ENCODE results near the gene RBM42.
"Not testable (repeated sequence)": the region's sequence is repeated elsewhere in the genome, so short reads cannot be mapped to it uniquely, and the experiment has no call there.

The RBM42 gene

DNA sequence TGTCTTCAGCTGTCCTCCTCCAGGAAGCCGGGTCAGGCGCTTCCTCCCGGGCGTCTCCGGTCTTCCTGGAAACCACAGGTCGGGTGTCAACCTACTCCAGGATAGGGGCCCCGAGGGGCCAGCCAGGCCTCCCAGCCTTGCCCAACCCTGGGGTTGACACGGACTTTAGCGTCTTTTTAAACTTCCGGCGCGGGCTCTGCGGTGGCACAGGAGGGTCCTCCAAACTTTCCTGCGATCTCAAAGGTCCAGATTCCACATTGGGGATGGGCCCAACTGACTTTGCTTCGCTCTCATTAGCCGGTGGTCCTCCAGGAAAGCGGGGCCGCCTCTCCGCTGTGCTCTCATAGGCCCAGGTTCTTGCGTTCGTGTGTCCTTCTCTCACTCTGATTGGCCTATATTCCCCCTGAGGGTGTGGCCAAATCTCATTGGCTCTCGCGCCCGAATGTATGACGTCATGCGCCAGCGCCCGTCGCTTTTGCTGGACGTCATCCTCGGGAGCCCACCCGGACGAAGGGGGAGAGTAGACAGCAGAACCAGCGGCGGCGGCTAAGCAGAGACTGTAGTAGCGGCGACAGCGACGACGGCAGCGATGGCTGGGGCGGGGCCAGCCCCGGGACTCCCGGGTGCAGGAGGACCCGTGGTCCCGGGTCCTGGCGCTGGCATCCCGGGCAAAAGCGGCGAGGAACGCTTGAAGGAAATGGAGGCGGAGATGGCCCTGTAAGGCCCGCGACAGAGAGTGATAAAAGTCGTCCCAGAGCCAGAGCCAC is at the start of gene RBM42:
Gene RBM42 (plus strand): TSS at position 472 of the 767 bp plus-strand sequence. CDS start 118 bp downstream, at position 590.
- peak; percentile 95 for DNase-seq (ENCODE audit: low read depth)

- DNase-seq (ENCODE audit: low read depth), result no peak
These were observed 46.1 kb upstream of the RBM42 start for GRCh38 chr19:35582760-35583159.

DNA sequence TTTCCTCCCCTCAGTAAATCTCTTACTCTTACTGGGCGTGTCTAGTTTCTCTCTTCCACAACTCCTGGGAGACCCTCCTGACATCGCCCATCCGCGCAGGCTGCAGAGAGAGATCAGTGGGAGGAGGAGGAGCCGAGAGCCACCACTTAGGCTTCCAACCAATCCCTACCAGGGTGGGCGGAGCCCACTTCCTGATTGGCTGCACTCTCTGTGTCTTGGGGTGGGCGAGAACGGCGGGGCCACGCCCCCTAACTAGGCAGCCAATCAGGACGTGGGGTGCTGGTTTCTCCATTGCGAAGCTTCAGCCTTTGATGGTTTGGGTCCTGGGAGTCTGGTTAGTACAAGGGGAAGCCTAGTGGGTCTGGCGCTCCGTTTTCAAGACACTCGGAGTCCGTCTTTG is 43.0 kb upstream of the RBM42 start, which contains the start of gene PMIS2:
Gene PMIS2 (plus strand): TSS at position 326 of the 400 bp plus-strand sequence. CDS start 87 bp downstream, outside the sequence.
- no peak for DNase-seq (ENCODE audit: low read depth)

DNA sequence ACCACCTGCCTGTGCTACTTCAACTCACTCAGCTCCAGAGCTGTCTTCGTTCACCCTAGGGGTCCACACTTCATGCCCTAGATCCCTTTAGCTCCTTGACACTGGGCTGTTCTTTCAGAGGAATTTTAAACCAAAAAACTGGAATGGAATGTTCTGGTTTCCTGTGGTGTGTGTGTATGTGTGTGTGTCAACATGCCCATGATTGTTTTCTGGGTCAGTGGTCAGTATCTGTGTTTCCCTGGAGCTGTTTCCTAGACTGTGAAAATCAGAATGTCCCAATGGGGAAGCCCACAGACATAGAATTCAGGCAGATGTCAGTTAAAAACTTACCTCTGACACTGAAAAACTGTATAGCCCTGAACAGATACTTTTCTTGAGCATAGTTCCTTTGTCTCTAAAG is 41.5 kb upstream of the RBM42 start:
- no peak for DNase-seq (ENCODE audit: low read depth)

- no peak for DNase-seq (ENCODE audit: low read depth)
These were observed 38.0 kb upstream of the RBM42 start for GRCh38 chr19:35590875-35591274.

GRCh38 chr19:35592226-35592625 is 36.6 kb upstream of the RBM42 start:
- no peak for DNase-seq (ENCODE audit: low read depth)

- DNase-seq (ENCODE audit: low read depth), result not testable (repeated sequence)
These were observed 33.8 kb upstream of the RBM42 start for GRCh38 chr19:35595026-35595425.

DNA sequence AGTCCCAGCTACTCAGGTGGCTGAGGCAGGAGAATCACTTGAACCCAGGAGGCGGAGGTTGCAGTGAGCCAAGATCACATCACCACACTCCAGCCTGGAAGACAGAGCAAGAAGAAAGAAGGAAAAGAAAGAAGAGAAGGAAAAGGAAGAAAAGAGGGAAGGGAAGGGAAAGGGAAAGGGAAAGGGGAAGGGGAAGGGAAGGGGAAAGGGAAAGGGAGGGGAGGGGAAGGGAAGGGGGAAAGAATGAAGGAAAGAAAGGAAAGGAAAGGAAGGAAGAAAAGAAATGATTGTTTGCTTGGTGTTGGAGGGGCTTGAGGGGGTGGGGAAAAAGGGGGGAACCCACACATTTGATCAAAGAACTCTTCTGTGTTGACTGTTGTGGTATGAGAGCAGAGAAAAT is 32.9 kb upstream of the RBM42 start:
- DNase-seq (ENCODE audit: low read depth), result no peak

- no peak for DNase-seq (ENCODE audit: low read depth)
These were observed 32.4 kb upstream of the RBM42 start for GRCh38 chr19:35596366-35596999.

GRCh38 chr19:35601971-35602370 is 26.9 kb upstream of the RBM42 start:
- DNase-seq (ENCODE audit: low read depth), result no peak

DNA sequence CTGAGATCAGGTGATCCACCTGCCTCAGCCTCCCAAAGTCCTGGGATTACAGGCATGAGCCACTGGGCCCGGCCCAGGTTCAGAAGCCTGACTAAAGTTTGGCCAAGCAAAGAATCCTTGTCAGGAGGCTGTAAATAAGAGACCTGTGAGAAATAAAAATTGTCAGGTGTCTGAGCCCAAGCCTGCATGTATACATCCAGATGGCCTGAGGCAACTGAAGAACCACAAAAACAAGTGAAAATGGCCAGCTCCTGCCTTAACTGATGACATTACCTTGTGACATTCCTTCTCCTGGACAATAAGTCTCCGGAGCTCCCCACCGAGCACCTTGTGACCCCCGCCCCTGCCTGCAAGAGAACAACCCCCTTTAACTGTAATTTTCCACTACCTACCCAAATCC is 24.4 kb upstream of the RBM42 start:
- DNase-seq (ENCODE audit: low read depth), result not testable (repeated sequence)

DNA sequence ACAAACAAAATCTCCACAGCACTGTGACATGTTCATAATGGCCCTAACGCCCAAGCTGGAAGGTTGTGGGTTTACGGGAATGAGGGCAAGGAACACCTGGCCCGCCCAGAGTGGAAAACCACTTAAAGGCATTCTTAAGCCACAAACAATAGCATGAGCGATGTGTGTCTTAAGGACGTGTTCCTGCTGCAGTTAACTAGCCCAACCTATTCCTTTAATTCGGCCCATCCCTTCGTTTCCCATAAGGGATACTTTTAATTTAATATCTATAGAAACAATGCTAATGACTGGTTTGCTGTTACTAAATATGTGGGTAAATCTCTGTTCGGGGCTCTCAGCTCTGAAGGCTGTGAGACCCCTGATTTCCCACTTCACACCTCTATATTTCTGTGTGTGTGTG is 21.7 kb upstream of the RBM42 start:
- DNase-seq (ENCODE audit: low read depth), result not testable (repeated sequence)

DNA sequence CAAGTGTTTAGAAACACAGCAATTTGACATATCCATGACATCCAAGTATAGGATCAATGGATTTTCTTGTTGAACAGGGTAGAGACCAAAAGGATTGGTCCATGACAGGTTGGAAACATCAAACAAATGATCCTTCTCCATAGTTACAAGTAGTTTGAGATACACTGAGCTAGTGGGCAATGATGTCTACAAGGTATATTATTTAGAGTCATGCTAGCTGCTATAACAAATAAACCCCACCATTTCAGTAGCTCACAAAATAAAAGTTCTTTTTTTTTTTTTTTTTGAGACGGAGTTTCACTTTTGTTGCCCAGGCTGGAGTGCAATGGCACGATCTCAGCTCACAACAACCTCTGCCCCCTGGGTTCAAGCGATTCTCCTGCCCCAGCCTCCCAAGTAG is 21.2 kb upstream of the RBM42 start:
- DNase-seq (ENCODE audit: low read depth), result no peak

- DNase-seq (ENCODE audit: low read depth), result no peak
These were observed 20.6 kb upstream of the RBM42 start for GRCh38 chr19:35608251-35608650.

DNA sequence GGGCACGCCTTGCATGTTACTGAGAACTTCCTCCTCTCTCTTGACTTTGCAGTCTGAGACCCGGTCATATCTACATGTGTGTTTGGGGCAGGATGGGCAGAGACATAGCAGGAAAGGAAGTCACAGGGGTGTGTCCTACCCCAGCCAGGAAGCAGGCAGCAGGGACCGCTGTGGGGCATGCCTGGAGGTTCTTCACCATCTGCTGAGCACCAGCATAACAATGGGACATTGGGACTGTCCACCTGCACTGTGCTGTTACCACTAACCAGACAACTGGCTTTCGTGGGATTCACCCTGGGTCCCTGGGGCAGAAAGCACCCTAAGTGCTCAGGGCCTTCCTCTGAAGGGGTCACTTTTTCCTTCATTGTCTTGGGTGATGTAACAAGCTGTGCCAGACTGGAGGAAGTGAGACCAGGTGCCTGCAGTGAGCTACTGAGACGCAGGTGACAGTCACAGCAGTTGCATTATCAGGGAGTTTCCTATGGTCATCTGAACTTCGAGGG is 18.9 kb upstream of the RBM42 start:
- DNase-seq (ENCODE audit: low read depth), result no peak

GRCh38 chr19:35612224-35612558 is 16.6 kb upstream of the RBM42 start:
- no peak for DNase-seq (ENCODE audit: low read depth)

DNA sequence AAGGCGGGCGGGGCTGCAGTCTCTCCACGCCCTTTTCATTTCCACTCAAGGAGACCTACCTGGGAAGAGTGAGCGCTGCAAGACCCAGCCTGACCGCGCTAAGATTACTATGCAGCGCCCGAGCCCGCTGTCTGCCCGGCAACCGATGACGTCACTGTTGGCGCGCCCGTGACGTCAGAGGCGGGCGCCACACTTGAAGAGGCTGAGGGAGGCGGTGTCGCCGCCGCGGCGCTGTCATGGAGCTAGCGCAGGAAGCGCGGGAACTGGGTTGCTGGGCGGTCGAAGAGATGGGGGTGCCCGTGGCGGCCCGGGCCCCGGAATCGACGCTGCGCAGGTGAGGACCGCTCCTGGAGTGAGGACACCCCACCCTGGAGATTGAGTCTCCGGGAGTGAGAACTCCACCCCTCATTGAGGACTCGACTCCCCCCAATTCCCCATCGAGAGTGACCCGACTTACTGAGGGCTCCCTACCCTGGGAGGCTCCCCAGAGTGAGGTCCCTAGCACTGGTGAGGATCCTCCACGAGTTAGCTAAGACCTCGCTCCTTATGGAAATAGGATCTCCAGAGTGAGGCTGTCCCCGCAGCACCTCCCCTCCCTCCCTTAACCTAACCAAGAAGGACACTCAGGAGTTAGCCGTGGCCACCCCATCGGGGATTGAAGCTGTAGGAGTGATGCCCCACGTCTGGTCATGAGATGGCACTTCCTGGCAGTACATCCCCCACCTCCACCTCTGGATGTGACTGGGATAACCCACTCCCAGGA is 16.1 kb upstream of the RBM42 start, which contains the start of gene HAUS5:
Gene HAUS5 (plus strand): TSS at position 177 of the 763 bp plus-strand sequence. CDS start 60 bp downstream, at position 237.
- DNase-seq (ENCODE audit: low read depth), result peak; percentile 92

DNA sequence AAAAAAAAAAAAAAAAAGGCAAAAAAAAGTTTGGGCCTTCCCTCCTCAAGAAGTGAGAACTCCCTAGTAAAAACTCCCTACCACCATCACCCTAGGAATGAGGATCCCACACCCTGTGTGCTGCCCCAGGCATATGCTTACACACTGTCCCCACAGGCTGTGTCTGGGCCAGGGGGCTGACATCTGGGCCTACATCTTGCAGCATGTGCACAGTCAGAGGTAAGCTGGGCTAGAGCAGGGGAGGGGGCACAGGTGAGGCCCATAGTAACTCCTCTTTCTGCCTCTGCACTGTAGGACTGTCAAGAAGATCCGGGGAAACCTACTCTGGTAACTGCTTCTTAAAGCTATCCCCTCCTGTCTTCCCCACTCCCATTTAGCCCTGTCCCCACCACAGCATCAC is 15.3 kb upstream of the RBM42 start:
- no peak for DNase-seq (ENCODE audit: low read depth)

- DNase-seq (ENCODE audit: low read depth), result no peak
These were observed 13.8 kb upstream of the RBM42 start for GRCh38 chr19:35615036-35615435.

DNA sequence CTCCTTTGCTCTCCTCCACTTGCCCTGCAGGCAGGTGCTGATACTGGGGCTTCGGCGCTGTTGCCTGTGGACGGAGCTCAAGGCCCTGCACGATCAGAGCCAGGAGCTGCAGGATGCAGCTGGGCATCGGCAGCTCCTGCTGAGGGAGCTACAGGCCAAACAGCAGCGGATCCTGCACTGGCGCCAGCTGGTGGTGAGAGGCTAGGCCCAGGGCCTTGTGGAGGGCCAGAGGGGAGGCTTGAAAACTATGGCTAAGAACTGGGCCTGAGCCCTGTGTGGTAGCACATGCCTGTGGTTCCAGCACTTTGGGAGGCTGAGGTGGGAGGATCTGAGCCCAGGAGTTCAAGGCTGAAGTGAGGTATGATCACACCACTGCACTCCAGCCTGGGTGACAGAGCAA is 10.0 kb upstream of the RBM42 start:
- no peak for DNase-seq (ENCODE audit: low read depth)

- DNase-seq (ENCODE audit: low read depth), result no peak
These were observed 9.4 kb upstream of the RBM42 start for GRCh38 chr19:35619290-35619923.

- no peak for DNase-seq (ENCODE audit: low read depth)
These were observed 8.8 kb upstream of the RBM42 start for GRCh38 chr19:35620001-35620400.
